ENCODE data around the gene INS.
"Not testable (repeated sequence)": the region's sequence is repeated elsewhere in the genome, so short reads cannot be mapped to it uniquely, and the experiment has no call there.

The INS gene

DNA sequence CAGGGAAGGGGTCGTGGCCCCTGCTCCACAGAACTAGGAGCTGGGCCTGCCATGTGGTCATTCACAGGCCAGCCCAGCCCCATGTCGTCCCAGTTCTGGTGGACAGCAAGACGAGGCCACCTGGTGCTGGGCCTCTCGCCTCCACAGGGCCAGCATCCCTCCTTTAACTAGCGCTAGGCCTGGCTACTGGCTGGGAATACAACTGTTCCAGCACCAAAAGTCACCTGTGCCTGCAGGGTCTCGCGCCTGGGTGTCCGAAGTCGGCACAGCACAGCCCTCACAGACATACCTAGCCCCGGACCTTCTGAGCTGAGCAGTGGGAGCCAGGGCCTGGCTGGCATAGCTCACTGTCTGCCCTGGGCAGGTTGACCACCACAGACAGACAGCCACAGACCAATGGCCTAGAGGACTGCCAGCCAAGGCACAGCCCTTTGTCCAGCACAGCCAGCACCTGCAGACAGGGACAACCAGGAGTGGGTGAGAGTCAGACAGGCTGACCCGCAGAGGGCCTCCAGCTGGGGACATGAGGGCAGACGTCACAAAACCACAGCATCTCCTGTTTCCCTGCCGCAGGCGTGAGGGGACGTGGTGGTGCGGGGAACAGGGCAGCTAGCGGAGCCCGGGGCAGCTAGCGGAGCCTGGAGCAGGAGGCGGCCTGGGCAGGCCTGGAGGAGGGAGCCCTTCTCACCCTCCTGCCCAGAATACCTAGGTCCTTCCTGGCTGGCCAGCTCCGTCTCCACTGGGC, 37.8 kb upstream of the INS start:
- no peak for DNase-seq

DNA sequence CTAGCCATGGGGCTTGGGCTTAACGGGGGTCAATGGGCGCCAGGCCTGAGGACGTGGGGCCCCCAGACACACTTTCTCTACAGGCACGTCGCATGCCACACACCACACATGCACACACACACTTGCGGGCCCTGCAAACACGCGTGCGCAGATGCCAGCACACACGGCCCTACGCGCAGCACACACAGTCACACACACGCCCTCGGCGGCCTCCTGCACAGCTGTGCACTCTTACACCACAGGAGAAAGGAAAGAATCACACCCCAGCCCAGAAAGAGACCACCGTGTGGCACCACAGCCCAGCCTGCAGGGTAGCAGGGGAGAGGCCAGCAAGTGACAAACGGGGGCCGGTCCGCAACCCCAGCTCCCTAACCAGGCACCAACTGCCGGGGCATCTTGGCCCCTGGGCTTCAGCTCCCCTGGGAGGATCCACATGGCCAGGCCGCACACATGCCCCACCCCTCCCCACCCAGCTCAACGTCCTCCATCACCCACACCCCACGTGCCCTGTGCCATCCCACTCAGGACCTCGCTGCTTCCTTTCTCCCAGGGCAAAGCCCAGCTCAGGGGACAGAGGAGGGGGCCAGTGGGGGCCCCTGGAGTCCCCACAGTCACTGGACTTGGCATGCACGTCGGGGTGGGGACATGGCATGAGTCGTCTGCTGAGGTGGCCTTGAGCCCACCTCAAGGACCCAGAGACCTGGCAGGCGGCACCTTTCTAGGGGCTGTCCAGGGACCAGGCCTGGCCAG, 36.9 kb upstream of the INS start:
- DNase-seq: no peak

DNA sequence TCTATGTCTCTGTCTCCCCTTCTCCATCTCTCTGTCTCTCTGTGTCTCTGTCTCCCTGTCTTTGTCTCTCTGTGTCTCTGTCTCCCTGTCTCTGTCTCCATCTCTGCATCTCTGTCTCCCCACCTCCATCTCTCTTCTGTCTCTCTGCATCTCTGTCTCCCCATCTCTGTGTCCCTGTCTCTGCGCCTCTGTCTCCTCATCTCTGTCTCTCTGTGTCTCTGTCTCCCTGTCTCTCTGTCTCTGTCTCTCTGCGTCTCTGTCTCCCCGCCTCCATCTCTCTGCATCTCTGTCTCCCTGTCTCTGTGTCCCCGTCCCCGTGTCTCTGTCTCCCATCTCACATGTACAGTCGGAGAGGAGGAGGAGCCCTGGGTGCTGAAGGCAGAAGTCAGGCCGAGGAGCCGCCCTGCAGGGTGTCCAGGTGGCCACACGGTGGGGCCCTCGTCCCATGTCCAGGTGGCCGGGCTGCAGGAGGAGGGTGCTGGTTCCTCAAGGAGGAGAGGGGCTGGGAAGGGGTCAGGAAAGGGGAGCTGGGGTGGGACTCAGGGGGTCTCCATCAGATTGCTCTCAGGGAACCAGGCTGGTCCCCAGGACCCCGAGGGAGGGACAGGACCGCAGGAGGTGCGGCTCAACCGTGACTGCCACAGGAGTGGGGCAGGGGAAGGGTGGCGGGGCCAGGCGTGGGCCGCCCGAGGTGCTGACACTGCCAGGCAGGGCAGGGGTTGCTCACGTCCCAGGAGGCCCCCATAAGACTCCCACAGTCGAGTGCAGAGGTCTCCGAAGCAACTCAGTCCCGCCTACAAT, 36.2 kb upstream of the INS start:
- peak; percentile 79 for DNase-seq

DNA sequence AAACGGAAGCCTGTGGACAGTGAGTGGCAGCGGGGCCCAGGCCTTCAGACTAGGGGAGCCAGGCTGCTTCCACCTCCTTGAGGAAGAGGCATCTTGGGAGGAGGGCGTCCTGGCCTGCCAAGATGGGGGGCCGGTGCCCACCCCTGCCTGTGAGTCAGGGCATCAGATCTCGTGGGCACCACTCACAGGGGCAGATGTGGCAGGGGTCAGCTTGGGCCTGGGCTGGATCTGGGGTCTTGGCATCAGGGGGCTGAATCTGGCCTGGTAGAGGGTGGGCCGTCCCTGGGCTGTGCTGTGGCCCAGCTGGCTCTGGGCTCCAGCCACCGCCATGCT, 34.7 kb upstream of the INS start:
- DNase-seq: no peak

DNA sequence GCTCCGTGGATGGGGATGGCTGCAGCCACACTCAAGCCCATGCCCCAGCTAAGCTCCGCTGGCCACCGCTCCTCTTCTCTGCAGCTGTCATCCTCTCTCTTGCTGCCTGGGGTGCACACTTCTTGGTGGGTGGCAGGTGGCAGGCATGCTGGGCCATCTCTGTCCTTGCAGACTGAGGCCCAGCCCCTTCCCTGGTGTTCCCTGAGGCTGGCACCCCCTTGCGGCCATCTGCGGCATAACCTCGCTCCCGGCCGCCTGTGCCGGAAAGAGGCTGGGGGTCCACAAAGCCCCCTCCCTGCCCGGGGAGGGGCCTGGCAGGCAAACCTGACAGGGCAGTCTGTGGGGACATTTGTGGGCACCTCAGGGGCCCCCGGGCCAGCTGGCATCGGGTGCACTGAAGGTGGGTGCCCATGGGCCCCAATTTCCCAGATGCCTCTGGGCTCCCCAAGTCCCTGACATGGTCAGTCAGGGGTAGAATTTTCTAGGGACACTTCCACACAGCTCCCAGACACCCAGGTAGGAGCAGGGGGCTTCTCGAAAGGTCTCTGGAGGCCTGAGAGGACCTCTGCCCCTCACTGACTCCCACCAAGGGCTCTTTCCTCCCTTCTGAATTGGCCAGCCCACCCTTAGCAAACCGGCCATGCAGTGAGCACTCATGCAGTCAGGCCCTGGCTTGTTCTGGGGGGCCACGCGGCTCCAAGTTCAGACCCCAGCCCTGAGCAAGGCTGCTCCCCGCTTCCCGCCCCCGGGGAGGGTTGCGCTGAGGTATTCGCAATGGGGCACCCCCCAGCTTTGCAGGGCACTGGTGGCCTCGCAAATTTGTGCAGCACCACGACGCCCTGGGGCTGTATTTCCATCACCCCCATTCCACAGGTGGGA, 34.1 kb upstream of the INS start:
- peak; percentile 69 for DNase-seq

DNA sequence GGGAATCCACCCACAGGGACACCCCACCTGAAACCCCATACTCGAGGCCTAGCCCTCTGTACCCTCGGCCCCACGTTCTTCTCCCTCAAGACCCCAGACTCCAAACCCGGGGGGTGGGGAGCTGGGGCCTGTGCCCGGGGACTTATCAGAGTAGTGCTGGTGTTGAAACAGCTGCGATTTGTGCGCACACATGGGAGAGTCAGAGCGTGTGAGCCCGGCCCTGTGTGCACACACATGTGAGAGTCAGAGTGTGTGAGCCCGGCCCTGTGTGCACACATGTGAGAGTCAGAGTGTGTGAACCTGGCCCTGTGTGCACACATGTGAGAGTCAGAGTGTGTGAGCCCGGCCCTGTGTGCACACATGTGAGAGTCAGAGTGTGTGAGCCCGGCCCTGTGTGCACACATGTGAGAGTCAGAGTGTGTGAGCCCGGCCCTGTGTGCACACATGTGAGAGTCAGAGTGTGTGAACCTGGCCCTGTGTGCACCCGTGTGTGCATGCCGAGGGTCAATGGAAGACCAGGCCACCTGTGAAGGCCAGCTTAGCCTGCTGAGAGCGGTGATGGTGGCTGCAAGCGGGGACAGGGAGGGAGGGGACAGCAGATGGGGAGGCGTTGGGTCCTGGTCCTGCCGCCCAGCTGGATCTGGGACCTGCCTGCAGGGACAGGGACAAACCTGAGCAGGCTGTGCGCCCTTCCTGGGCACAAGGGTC, 33.0 kb upstream of the INS start:
- not testable (repeated sequence) for DNase-seq

DNA sequence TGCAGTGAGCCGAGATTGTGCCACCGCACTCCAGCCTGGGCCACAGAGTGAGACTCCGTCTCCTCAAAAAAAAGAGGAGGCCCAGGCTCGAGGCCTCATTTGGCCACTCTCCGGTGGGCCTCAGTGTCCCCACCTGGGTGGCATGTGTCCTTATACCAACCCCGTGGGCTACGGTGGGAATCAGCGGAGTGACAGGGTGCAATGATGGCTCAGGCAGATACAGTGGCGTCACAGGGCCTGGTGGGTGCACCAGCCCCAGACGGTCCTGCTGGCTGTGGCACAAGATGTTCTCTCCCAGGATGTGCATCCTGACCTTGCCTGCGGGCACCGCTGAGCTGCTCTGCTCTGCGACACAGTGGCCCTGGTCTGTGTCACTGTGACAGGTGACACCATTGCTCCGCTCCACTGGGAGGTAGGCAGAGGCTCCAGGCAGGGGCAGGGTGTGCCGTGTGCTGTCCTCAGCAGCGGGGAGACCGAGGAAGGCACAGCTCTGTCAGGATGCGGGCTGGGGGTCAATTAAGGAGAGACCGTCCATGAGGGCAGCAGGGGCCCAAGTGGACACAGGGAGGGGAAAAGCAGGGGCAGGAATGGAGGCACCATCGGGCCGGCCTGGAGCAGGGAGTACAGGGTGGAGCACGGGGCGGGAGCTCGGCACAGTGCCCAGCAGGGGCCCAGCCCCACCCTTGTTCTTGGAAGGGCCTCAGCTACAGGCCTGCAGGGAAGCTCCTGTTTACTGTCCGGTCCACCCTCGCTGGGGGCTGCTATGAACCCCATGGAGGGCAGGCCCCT, 32.3 kb upstream of the INS start:
- no peak for DNase-seq

DNA sequence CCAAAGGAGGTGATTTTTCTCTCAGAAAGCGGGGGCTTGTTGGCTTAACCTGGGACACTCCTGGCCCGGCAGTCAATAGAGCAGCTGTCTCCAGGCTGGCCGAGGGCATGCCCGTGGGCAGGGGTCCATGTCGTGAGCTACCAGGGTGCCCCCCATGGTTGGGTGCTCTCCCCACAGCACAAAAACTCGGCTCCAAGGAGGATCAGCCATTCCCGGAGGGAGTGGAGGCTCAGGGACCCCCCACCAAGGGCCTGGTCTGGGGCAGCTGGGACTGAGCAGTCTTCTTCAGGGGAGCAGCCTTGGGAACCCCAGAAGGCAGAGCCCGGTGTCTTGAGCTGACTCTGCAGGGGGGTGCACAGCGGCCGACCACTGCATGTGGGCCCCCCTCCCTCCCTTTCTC, 31.4 kb upstream of the INS start:
- no peak for DNase-seq

DNA sequence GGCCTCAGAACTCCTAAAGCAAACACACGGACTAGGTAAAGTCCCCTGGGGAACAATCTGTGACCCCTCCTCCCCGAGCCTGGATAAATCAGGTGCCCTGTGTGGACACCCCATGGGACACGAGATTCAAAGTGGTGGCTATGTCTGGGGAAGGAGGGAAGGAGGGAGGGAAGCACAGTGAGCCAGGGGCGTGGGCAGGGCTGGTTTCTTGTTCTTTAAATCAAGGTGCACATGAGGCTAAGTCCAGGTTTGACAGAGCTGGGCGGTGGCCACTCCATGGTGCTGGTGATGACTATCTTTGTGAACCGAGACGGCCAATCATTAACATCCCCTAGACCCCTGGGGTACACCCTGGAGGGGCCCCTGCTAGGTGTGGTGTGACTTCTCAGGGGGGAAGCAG, 30.9 kb upstream of the INS start:
- DNase-seq: no peak

DNA sequence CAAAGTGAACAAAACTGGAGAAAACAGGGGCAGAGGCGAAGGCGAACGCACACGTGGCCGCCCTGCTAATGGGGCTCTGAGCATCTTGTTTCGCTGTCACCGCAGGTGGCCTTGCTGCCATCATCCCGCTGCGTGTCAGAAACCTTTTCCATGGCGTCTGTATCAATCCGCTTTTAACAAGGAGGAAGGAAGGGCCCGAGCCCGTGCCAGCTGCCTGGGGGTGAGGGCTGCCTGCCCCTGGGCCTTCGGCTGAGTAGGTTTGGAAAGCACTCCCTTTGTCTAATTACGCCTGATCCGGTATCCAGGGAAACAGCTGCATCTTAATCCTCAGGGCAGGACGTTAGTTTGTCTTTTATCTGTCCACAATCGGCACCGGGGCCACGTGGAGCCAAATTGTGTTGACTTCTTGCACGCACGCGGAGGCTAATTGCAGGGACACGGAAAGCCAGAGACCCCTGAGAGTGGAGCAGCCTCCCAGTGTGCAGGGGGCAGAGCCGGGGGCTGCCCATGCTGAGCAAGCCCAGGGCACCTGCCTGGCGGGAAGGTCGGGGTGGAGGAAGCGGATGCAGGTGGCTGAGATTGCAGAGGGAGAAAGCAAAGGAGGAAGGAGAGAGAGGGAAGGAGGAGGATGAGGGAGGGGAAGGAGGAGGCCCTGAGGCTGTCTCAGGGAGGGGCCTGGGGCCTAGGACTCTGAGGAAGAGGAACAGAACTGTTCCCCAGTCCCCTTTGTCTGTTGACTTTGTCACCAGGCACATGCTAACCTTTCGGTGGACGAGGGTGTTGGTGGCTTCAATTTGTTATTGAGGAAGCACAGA, 29.9 kb upstream of the INS start:
- DNase-seq: no peak

DNA sequence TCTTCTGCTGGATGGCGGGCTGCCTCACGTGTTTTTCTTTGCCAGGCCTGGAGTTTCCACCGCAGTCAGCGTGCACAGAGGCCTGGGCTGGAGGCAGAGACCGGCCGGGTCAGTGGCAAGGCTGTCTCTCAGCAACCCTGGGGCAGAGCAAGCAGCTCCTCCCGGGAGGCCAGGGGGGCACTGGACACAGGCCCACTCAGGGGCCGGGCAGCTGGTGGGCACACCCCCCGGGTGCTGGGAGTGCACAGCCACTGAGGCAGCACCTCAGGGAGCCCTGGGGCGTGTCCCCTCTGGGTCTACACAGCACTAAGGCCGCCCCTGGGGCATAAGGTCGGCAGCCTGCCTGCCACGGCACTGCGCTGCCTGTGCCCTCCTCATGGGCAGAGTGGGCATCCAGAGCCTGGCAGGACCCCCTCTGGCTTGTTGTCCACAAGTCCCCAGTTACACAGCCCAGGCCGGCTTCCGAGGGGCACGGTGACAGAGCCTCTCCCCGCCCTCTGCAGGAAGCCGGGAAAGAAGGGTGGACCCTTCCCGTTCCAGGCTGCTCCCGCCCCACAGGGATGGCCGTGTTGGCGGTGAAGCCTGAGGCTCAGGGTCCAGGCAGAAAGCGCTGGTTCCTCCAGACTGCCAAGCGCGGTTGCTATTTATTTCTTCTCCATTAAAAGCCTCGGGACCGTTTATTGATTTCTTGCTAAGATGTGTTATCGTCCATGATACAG, 29.1 kb upstream of the INS start:
- no peak for DNase-seq

DNA sequence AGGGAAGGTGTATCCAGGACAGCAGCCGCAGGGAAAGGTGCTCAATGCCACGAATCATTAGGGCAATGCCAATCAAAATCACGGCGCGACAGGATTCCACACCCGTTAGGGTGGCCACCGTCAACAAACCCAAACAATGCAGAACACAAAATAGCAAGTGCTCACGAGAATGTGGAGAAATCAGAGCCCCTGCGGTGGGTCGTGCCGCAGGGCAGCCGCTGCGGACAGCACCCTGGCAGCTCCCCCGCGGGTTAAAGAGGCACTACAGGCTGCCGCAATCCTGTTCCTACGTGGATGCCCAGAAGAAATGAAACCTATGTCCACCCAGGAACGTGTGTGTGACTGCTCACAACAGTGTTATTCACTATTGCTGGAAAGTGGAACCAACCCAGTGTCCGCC, 27.7 kb upstream of the INS start:
- DNase-seq: no peak

DNA sequence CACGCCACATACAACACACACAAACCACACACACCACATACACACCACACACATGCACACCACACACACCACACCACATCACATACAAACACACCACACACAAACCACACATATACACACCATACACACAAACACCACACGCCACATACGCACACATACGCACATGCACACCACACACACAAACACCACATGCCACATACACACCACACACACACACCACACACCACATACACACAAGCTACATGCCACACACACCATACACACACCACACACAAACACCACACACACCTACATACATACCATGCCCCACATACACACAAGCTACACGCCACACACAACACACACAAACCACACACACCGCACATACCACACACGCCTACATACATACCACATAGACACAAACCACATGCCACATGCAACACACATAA, 26.3 kb upstream of the INS start:
- no peak for DNase-seq

DNA sequence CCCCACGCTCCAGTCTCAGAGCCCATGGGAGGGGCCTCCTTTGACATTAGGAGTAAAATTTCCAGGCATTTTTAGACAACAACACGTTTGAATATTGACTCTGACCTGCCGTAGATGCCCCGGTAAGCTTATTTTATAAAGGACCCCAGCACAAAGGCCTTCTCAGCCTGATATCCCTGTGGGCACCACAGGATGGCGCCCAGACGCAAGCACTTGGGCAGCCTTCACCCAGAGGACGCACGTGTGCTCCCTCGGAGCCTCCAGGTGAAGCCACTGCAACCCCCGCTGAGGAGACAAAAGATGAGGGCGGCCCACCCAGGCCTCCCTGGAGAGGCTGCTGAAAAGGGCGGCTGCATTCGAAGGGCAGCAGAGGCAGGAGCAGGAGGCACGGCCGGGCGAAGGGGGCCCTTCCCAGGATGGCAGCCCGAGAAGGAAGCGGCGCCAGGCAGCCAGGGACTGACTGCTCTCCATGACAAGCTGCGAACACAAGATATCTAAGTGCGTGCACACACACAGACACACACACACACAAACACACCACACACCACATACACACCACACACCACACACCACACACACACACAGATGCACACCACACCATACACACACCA, 25.8 kb upstream of the INS start:
- DNase-seq: peak; percentile 63

DNA sequence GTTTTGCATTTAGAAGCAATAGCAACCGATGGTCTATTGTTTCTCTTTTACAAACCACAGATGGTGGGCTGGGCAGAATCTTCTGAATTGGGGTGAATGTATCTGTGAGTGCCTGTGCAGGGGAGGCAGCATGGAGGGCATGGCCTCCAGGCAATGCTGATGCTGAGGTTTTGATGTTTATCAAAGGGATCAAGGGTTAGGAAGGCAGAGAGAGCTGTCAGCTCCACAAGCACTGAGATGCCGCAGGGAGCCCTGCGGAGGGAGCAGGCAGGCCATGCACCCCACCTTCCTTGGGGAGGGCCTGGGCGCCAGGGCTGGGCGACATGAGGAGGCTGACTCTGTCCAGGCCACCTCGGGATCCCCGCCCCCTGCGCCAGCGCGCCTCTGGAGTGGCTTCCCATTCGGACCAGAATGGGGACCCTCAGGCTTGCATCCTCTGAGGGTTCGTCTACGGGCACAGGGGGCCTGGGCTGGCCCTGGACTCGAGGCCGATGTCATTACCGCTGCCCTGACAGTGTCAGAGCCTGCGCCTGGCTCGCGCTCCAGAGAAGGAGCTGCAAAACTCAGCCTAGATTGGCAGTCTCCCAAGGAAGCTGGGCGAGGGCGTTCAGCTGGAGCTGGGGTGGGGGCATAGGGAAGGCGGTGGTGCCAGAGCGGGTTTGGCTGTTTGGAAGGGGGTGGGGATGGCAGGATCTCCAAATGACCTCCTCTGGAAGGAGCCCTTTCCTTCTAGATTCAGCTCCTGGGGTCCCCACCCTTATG, 24.5 kb upstream of the INS start:
- no peak for DNase-seq

DNA sequence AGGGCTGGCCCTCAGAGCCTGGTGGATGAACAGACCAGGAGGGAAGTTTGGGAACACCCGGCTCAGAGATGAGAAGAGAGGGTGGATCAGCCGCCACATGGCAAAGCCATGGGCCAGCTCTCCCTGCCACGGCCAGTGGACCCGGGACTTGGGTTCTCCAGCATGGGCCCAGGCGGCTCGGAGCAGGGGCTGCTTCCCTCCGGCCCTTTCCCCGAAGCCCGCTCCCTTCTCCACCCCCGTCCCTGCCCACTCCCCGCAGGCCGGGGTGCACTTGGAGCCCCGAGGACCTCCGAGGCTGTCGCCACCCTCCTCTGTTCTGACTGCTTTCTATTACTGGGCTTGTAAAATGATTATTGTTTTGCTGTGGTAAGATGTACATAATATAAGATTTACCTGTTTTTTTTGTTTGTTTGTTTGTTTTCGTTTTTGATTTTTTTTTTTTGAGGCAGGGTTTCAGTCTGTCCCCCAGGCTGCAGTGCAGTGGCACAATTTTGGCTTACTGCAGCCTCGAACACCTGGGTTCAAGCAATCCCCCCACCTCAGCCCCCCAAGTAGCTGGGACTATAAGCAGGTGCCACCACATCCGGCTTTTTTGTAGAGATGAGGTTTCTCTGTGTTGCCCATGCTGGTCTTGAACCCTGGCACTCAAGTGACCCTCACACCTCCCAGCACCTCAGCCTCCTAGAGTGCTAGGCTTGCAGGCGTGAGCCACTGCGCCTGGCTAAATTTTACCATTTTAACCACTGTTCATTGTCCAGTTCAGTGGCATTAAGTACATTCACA, 21.9 kb upstream of the INS start:
- no peak for DNase-seq

DNA sequence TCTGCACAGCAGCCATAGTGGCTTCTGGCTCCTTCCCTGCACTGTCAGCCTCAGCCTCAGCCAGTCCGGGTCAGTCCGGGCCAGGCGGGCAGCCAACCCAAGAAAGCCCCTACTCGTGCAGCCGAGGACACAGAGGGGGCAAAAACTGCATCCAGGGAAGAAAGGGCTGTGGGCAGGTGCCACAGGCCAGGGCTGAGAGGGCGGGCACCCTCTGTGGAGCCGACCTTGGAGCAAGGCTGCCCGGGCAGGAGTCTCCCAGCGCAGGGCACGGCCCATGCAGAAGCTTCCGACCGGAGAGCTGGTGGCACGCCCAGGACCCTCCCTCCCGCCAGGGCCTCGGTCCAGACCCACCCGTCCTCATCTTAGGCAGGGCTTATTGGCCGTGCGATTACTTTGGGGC, 21.1 kb upstream of the INS start:
- no peak for DNase-seq

Measured in stimulated activated CD4-positive, alpha-beta T cell treated with anti-CD3 and anti-CD28 coated beads, Interleukin-15, amount 100 ng/mL, for 24 hours (primary cell).